Kidney tubule cell (primary cell): ENCODE measurements around the gene HERC2.
"Not testable (repeated sequence)": the region's sequence is repeated elsewhere in the genome, so short reads cannot be mapped to it uniquely, and the experiment has no call there.

Experiments used
- DNase-seq: peaks from one replicate; pipeline ENCODE4 v3.0.0-alpha.2; 2018; ENCODE audit warnings: low spot score

HERC2 gene

GRCh38 chr15:28273873-28274610 lies 47.9 kb downstream of the HERC2 start:
- no peak for DNase-seq

GRCh38 chr15:28273468-28273867 lies 48.5 kb downstream of the HERC2 start:
- peak; percentile 11 for DNase-seq

- DNase-seq: no peak
These were observed 49.4 kb downstream of the HERC2 start for GRCh38 chr15:28272587-28272986.

- peak; percentile 50 for DNase-seq
These were observed 50.2 kb downstream of the HERC2 start for GRCh38 chr15:28271697-28272260.

GRCh38 chr15:28269097-28269496 lies 52.9 kb downstream of the HERC2 start:
- no peak for DNase-seq

- DNase-seq: no peak
These were observed 54.3 kb downstream of the HERC2 start for GRCh38 chr15:28267727-28268126.

GRCh38 chr15:28265334-28266019 lies 56.5 kb downstream of the HERC2 start:
- DNase-seq: no peak

- no peak for DNase-seq
These were observed 57.8 kb downstream of the HERC2 start for GRCh38 chr15:28264166-28264565.

- no peak for DNase-seq
These were observed 59.5 kb downstream of the HERC2 start for GRCh38 chr15:28262438-28262837.

- no peak for DNase-seq
These were observed 61.3 kb downstream of the HERC2 start for GRCh38 chr15:28260722-28261121.

GRCh38 chr15:28260317-28260716 lies 61.7 kb downstream of the HERC2 start:
- no peak for DNase-seq

GRCh38 chr15:28255965-28256364 lies 66.0 kb downstream of the HERC2 start:
- no peak for DNase-seq

- no peak for DNase-seq
These were observed 69.1 kb downstream of the HERC2 start for GRCh38 chr15:28252831-28253230.

GRCh38 chr15:28246605-28247004 lies 75.4 kb downstream of the HERC2 start:
- DNase-seq: no peak

GRCh38 chr15:28243901-28244300 lies 78.1 kb downstream of the HERC2 start:
- no peak for DNase-seq

- DNase-seq: no peak
These were observed 78.6 kb downstream of the HERC2 start for GRCh38 chr15:28243399-28243798.

GRCh38 chr15:28238296-28238695 lies 83.7 kb downstream of the HERC2 start:
- DNase-seq: not testable (repeated sequence)

- not testable (repeated sequence) for DNase-seq
These were observed 90.2 kb downstream of the HERC2 start for GRCh38 chr15:28231743-28232142.

GRCh38 chr15:28231336-28231735 lies 90.6 kb downstream of the HERC2 start:
- peak; percentile 13 for DNase-seq

GRCh38 chr15:28228990-28229640 lies 92.9 kb downstream of the HERC2 start:
- DNase-seq: not testable (repeated sequence)

- no peak for DNase-seq
These were observed 93.9 kb downstream of the HERC2 start for GRCh38 chr15:28228096-28228495.

GRCh38 chr15:28227303-28227702 lies 94.7 kb downstream of the HERC2 start:
- DNase-seq: not testable (repeated sequence)

- not testable (repeated sequence) for DNase-seq
These were observed 99.4 kb downstream of the HERC2 start for GRCh38 chr15:28222612-28223011.
